HG03460 (cell line): Measurements from ENCODE around the gene SMYD3.

Source experiments
- ATAC-seq: cut with Tn5 transposase; IDR thresholded peaks from one replicate; pipeline ENCODE4 v1.9.1; 2021; ENCODE audit not compliant: unreplicated experiment

SMYD3 gene

DNA sequence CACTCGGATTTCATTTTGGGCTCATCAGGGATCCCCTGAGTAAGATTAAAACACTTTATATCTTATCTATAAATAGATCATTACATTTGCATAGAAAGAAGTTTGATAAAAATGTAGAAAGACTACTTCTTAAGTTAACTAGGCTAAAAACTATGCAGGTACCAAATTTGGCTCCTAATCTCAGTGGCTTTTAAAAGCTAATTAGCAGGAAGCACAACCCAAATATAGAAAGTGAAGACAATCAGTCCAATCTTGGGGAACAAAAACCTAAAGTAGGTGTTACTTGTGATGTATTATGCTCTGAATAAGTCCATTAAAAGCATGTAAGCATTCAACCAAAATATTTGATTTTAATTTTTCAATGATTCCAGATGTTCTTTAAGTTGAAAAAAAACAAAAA lies 35.4 kb downstream of the SMYD3 start:
- no peak for ATAC-seq

DNA sequence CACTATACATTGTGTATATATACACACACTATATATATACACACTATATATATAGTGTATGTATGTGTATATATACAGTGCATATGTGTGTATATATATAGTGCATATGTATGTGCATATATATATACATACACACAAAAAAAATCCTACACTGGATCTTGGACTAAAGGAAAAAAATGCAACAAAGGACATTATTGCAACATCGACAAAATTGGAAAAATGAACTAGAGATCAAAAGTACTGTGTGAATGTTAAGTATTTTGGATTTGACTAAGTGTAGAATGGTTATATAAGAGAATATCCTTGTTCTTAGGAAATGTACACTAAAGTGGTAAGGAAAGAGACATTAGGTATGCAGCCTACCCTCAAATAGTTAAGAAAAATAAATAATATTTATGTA lies 36.5 kb downstream of the SMYD3 start:
- ATAC-seq = no peak

DNA sequence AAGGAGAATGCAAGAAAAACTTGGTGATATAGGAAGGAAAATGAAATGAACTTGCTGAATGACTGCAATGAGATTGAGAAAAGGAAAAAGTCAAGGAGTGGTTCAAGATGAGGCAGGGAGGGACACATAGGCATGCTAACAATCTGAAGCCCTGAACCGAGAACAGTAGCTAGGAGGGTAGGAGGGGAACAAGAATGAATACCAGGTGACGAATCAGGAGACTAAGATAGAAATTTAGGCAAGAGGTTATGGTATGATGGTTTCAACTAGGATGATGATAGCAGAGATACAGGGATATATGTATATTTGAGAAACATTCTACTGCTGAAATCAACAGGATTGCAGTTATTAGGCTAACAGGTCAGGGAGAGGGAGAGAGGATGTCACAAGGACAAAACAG lies 44.1 kb downstream of the SMYD3 start:
- no peak for ATAC-seq

DNA sequence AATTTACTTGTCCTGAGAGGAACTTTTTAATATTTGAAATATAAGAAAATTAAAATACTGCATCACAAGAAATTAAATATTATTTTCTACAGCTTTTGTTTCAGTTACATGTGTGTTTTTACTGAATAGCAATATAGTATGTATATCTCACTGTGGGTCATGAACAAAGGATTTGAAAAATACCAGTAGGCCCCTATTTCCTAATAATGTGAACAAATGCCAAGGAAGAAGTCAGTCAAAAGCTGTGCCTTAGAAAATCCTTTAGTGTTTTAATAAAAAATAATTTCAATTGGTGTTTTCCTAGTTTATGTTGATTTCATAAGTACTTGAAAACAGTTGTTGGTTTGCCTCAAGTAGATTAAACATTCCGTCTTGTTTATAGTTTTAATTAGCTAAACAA lies 46.7 kb downstream of the SMYD3 start:
- ATAC-seq = no peak

DNA sequence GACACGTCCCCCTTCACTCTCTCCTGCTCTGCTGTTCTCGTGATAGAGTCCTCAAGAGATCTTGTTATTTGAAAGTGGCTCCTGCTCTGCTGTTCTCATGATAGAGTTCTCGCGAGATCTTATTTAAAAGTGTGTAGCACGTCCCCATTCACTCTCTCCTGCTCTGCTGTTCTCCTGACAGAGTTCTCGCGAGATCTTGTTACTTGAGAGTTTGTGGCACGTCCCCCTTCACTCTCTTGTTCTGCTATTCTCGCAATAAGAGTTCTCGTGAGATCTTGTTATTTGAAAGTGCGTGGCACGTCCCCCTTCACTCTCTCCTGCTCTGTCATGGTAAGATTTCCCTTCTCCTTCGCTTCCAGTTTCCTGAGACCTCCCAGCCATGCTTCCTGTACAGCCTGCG lies 47.9 kb downstream of the SMYD3 start:
- ATAC-seq = no peak

DNA sequence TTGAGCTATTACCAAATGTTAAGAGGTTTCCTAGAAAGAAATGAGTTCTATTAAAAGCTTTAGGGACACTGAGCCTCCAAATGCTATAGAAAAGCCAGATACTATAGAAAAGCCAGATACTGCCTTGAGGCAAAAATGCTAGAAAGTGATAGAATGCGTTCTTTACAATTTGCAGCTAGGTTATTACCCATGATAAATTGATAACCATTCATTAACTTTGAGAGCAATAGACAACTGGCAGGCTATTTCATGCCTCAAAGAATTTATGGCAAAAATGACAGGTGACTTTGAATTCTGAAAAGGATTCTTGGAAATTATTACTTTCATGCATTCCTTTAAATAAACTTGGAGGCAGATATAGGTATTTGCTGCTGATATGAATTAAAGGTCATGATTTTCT lies 51.6 kb downstream of the SMYD3 start:
- ATAC-seq = no peak

DNA sequence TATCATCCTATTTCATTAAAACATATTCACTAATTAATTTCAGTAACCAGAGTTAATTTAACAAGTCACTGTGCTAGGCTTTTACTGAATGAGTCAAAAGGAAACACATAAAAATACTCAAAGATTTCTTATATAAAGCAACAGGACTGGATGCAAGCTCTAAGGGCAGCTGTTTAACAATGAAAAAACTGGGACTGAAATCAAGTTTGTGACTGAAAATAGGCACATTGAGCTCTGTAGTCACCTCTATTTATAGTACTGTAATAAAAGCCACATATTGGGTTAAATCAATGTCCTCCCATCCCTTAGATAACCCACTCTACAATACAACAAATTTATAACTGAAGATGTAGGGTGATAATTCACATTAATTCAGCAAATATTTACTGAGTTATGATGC lies 52.4 kb downstream of the SMYD3 start:
- no peak for ATAC-seq

DNA sequence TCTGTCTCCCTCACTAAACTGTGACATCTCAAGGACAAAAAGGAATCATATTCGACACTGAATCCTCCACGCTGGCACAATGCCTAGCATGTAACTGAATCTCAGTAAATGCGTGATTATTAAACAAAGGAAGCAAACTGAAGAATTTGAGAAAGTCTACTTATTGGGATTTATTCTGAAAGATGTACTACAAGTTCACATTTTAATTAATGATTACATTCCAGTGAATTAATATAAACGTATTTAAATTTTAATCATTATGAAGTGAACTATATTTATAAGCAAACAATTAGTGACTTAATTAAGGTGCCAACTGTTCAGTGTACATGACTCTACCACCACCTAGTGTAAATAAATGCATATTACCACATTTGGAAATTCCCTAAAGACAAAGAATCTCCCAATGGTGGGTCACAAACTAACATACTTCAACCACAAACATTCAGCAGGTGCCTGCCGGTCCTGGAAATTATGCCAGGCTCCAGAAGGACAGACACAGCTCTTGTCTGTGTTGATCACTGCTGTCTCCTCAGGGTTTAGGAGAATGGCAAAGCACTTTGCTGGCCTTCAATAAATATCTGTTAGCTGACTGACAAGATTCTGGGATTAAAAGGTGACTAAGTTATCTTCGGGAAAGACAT lies 56.3 kb downstream of the SMYD3 start:
- no peak for ATAC-seq

DNA sequence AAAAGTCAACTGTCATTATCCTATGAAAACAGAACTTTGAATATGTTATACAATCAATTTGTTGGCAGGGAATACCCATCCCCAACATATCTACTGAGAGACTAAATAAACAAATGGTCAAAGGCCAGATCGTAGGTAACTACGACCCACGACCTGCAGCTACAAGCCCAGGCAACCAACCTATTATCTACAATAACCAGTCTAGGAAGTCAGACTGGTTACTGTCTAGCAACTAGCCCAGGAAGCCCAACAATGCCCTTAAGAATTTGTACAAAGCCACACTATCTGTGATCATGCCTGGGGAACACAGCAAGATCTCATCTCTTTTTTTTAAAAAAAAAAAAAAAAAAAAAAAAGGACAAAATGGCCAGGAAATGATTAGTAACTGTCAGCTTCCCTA lies 58.7 kb downstream of the SMYD3 start:
- ATAC-seq = no peak

DNA sequence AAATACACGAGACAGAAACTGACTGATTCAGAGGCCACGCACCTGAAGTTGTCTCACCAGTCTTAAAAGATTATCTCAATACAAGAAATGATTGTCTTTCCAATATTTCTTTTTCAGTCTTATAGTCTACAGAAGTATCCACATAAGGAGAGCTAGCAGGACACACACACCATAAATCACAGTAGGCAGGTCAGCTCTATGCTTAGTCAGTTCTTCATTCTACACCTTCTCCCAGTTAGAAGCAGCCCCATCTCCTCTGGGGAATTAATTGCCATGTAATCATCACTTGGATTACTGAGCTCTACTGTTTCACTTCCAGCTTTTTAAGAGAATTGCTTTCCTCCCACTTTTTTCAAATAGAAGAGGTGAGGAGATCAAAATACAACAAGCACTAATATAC lies 59.6 kb downstream of the SMYD3 start:
- ATAC-seq = no peak

DNA sequence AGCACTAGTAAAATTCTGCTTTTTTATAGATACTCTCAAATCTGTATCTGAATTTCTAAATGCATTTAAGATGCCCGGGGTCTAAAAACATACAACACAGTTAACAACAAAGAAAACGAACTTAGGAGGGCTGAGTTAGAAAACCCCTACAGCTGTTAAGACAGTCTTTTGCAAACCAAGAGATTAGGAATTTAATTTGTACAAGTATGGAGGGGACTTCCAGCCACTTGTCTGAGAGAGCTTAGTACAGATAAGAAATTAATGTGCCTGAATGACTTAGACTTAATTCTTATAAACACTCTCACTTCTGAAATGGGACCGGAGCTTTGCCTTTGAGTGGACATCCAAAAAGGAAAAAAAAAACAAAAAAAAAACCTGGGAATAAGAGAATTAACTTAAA lies 61.6 kb downstream of the SMYD3 start:
- no peak for ATAC-seq

DNA sequence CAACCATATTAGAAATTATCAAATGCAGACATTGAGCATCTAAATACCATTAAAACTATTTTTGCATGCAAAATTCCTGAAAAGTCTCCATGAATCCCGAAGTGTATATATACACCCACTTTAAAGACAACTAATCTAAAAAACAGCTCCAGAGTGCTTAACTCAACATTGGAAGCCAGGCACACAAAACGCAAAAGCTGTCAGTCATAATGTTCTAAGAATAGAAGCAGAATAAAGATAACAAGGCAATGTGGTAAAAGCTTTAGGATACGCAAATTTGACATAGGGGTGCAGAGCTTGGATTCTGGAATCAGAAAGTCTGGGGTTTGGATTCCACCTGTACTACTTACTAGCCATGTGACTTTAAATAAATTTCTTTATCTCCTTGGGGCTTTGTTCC lies 62.5 kb downstream of the SMYD3 start:
- ATAC-seq = no peak

DNA sequence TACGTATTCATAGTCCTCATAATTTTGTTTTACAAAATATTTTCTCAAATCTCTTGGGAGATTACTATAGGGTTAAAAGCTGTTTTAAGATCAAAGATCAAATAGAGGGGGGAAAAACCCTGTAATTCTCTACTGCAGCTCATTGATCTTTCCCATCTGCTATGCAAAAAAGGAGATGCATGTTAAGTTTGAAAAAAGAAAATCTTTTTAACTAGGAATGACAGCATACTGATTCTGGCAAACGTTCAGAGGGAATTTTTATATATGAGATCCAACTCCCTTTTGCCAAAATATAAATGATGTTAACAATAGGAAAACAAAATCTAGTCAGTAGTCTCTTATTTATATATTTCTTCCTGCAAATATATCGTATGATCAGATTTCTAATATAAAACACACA lies 69.1 kb downstream of the SMYD3 start:
- no peak for ATAC-seq

DNA sequence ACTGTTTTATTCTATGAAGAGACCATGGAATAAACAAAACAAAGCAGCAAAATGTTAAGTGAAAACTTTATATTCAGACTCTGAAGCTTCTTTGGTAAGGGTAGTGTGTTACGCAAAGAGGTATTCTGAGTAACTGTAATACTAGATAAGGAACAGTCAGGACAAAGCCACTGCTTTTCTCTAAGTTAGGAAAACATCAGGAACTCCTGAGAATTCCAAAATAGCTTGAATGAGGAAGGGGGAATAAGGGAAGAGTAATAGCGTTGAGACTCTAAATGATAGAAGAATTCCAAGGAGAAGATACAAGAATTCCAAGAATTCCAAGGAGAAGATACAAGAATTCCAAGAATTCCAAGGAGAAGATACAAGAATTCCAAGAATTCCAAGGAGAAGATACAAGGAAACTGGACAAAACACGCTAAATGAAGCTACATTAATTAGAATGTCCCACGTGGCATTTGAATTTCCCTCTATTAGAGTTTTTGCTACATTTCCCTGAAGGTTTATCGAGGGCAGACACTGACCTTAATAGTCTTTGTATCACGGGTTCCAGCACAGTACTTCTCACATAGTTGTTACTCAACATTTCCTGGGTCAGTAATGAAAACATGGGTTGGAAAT lies 71.5 kb downstream of the SMYD3 start:
- no peak for ATAC-seq

DNA sequence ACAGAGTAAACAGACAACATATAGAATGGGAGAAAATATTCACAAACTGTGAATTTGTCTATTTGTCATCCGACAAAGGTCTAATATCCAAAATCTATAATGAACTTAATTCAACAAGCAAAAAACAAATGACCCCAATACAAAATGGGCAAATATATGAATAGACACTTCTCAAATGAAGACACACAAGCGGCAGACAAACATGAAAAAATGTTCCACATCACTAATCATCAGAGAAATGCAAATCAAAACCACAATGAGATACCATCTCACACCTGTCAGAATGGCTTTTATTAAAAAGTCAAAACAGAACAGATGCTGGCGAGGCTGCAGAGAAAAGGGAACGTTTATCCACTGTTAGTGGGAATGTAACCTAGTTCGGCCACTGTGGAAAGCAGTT lies 72.7 kb downstream of the SMYD3 start:
- ATAC-seq = no peak

DNA sequence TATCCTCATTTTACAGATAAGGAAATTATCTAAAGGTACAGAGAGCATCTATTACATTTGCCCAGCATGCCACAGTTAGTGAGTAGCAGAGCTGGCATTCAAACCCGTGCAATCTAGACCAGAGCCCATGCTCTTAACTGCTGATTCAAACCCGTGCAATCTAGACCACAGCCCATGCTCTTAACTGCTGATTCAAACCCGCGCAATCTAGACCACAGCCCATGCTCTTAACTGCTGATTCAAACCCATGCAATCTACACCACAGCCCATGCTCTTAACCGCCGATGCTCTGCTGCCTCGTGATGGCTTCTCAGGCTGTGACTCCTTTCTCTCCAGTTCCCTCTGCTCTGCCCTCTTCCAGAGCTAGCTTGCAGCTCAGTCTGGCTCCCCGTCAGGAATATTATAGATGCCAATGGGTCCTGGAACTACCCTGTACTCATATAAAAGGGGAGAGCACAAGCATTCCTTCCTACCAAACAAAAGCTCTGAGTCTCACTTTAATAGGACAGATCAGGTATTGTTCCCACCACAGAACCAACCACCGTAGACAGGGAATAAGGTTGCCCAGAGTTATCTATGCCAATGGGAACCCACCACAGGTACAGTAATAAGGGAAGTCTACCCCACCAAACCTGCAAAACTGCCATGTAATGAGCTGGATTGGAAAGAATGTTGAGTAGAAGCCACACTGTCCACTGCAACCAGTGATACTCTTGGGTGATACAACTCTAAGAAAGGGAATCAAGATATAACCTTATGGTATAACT lies 78.4 kb downstream of the SMYD3 start:
- ATAC-seq = no peak

DNA sequence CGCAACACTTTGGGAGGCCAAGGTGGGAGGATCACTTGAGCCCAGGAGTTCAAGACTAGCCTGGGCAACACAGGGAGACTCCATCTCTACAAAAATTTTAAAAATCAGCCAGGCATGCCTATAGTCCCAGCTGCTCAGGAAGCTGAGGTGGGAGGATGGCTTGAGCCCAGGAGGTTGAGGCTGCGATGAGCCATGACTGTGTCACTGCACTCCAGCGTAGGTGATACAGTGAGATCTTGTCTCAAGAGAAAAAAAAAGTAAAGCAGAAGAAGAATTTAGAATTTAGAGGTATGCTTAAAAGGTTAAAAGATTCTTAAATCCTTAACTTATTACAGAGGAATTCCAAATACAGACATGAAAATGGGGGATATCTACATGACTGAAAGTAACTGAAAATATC lies 79.5 kb downstream of the SMYD3 start:
- no peak for ATAC-seq

DNA sequence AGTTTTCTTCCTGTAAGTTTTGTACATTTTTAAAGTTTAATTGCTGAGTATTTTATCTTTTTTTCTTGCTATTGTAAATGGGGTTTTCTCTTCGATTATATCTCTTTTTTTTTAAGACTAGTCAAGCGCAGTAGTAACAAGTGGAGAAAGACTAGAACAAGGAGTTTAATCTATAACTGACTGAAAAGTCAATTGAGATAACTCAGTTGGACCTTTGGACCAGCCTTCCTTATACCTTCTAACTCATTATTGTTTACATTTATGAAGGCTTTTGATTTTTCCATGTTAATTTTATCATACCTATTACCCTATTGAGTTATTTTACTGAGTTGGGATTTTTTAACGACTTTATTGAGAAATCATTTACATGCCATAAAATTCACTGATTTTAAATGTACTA lies 81.2 kb downstream of the SMYD3 start:
- no peak for ATAC-seq

DNA sequence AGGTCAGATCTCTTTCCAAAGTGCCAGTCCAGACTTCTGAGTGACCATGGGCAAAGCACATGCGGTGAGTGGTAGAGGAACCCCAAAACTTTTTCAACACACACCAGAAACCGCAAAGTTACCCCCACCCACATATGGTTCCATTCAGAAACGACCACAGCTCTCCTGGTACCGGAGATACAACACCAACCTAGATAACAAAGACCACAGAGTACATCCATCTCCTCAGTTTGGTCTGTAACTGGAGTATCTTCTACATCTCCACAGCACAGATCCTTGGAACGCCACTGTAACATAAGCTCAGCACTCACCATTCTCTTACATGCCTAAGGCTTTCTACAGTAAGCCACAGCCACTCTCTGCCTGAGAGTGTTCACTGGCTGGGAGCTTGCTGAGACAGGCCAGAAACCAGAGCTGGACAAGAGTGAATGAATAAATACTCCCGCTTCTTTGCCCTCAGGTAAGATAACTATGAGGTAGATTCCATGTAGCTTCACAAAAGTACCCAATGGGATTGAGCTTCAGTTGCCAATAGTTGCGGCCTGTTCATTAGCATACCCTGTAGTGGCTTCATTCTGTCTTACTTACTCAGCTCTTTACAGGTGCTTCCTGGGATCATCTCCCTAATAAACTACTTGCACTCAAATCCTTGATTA lies 81.8 kb downstream of the SMYD3 start:
- no peak for ATAC-seq

DNA sequence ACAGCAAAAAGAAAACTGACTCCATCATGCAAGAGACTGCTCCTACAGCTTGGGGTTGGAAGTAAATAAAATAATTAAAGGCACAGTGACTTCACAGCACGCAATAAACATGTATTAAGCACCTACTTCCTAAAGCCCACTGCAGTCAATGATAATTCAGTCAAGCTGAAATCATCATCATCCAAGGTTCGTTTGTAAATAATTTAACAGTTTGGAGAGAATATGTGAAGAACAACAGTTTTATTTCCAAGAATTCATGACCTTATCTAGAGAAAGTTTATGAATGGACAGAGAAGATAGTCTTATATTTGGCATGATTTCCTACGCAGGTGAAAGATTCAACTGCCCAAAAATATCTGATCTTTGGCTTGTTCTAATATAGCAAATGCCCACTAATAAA lies 86.8 kb downstream of the SMYD3 start:
- no peak for ATAC-seq

DNA sequence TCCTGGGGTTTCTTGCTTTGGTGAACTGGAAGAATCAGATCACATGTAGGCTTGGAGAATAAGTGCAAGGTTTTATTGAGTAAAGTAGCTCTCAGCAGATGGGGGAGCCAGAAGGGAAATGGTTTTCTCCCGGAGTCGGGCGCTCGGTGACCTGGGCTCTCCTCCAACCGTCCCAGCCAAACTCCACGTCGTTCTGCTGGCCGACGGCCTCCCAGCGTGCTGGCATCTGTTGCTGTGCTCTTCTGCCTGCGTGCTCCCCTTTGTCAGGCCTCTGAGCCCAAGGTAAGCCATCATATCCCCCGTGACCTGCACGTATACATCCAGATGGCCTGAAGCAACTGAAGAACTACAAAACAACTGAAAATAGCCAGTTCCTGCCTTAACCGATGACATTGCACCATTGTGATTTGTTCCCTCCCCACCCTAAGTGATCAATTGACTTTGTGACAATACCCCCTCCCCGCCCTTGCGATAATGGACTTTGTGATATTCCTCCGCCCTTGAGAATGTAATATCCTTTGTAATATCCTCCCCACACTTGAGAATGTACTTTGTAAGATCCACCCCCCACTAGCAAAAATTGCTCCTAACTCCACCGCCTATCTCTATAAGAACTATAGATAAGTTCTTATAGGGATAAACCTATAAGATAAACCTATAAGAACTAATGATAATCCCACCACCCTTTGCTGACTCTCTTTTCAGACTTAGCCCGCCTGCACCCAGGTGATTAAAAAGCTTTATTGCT lies 88.3 kb downstream of the SMYD3 start:
- no peak for ATAC-seq
